Nephron progenitor cell (in vitro differentiated cells): ENCODE results near the gene TBC1D1.

ENCODE experiments used
- DNase-seq: peaks from one replicate; pipeline ENCODE4 v3.0.0; 2021
- H3K27ac Mint-ChIP-seq: 2 replicates; pipeline ENCODE4 v1.8.0; 2021; ENCODE audit warnings: mild to moderate bottlenecking, moderate library complexity, mixed read lengths
- H3K27me3 Mint-ChIP-seq: 2 replicates; pipeline ENCODE4 v1.8.0; 2021; ENCODE audit warnings: mild to moderate bottlenecking, low read depth, mixed read lengths; ENCODE audit not compliant: poor library complexity
- H3K36me3 Mint-ChIP-seq: 2 replicates; pipeline ENCODE4 v1.8.0; 2021; ENCODE audit warnings: low read depth, mixed read lengths
- H3K4me1 Mint-ChIP-seq: 2 replicates; pipeline ENCODE4 v1.8.0; 2021; ENCODE audit warnings: mixed read lengths
- H3K4me3 Mint-ChIP-seq: 2 replicates; pipeline ENCODE4 v1.8.0; 2021; ENCODE audit warnings: mild to moderate bottlenecking, moderate library complexity, mixed read lengths
- H3K9me3 Mint-ChIP-seq: 2 replicates; pipeline ENCODE4 v1.8.0; 2021; ENCODE audit warnings: mild to moderate bottlenecking, moderate library complexity, mixed read lengths
- TF ChIP-seq, protein P1 (sequence below): fragments of 200-600 bp; sonication (generic); IDR thresholded peaks from 2 replicates; pipeline ENCODE4 v1.5.0; 2021; ENCODE audit warnings: antibody characterized with exemption

TBC1D1 gene

GRCh38 chr4:38178392-38178995 is 287.6 kb downstream of the TBC1D1 start:
- TF ChIP-seq, protein P1, sequence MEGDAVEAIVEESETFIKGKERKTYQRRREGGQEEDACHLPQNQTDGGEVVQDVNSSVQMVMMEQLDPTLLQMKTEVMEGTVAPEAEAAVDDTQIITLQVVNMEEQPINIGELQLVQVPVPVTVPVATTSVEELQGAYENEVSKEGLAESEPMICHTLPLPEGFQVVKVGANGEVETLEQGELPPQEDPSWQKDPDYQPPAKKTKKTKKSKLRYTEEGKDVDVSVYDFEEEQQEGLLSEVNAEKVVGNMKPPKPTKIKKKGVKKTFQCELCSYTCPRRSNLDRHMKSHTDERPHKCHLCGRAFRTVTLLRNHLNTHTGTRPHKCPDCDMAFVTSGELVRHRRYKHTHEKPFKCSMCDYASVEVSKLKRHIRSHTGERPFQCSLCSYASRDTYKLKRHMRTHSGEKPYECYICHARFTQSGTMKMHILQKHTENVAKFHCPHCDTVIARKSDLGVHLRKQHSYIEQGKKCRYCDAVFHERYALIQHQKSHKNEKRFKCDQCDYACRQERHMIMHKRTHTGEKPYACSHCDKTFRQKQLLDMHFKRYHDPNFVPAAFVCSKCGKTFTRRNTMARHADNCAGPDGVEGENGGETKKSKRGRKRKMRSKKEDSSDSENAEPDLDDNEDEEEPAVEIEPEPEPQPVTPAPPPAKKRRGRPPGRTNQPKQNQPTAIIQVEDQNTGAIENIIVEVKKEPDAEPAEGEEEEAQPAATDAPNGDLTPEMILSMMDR, result no peak
- H3K4me3 Mint-ChIP-seq, result no peak overlapping the region
- no peak for DNase-seq
- peaks cover 63% of the 10 kb centered on the region for H3K4me1 Mint-ChIP-seq
- peaks cover 4% of the 10 kb centered on the region for H3K27me3 Mint-ChIP-seq
- H3K27ac Mint-ChIP-seq, result peak overlapping the region; percentile 65
- peaks cover 18% of the 10 kb centered on the region for H3K36me3 Mint-ChIP-seq
- H3K9me3 Mint-ChIP-seq, result peaks cover 37% of the 10 kb centered on the region

GRCh38 chr4:38179690-38180377 is 288.9 kb downstream of the TBC1D1 start:
- TF ChIP-seq, protein P1, result peak; percentile 96
- Mint-ChIP-seq H3K27ac (peak overlapping the region; percentile 64), H3K9me3 (peaks cover 44% of the 10 kb centered on the region), H3K36me3 (peaks cover 20% of the 10 kb centered on the region), H3K4me1 (peaks cover 50% of the 10 kb centered on the region), H3K4me3 (peak overlapping the region; percentile 7), H3K27me3 (peaks cover 4% of the 10 kb centered on the region)
- peak; percentile 79 for DNase-seq

- H3K27me3 Mint-ChIP-seq, result peaks cover 4% of the 10 kb centered on the region
- peaks cover 20% of the 10 kb centered on the region for H3K36me3 Mint-ChIP-seq
- no peak overlapping the region for H3K4me3 Mint-ChIP-seq
- H3K4me1 Mint-ChIP-seq, result peaks cover 48% of the 10 kb centered on the region
- H3K9me3 Mint-ChIP-seq, result peaks cover 41% of the 10 kb centered on the region
- TF ChIP-seq, protein P1, result no peak
- no peak for DNase-seq
- no peak overlapping the region for H3K27ac Mint-ChIP-seq
Observed at GRCh38 chr4:38180456-38180855, 289.6 kb downstream of the TBC1D1 start.

- H3K36me3 Mint-ChIP-seq, result peaks cover 20% of the 10 kb centered on the region
- peaks cover 41% of the 10 kb centered on the region for H3K9me3 Mint-ChIP-seq
- TF ChIP-seq, protein P1, result no peak
- peaks cover 4% of the 10 kb centered on the region for H3K27me3 Mint-ChIP-seq
- peaks cover 51% of the 10 kb centered on the region for H3K4me1 Mint-ChIP-seq
- H3K4me3 Mint-ChIP-seq, result no peak overlapping the region
- DNase-seq, result no peak
- peak overlapping the region; percentile 14 for H3K27ac Mint-ChIP-seq
Observed at GRCh38 chr4:38181286-38181685, 290.4 kb downstream of the TBC1D1 start.

GRCh38 chr4:38182334-38182998 is 291.6 kb downstream of the TBC1D1 start:
- Mint-ChIP-seq H3K4me1 (peaks cover 50% of the 10 kb centered on the region), H3K27ac (no peak overlapping the region), H3K9me3 (peaks cover 52% of the 10 kb centered on the region), H3K36me3 (peaks cover 28% of the 10 kb centered on the region), H3K27me3 (peaks cover 4% of the 10 kb centered on the region), H3K4me3 (no peak overlapping the region)
- TF ChIP-seq, protein P1, result no peak
- DNase-seq, result no peak
